Skeletal muscle satellite cell (primary cell): ENCODE measurements around the gene HSPA5.
"Not testable (repeated sequence)": the region's sequence is repeated elsewhere in the genome, so short reads cannot be mapped to it uniquely, and the experiment has no call there.

Source experiments
- H3K27me3 ChIP-seq: 2 replicates; pipeline ENCODE4 v1.7.0; 2013; ENCODE audit warnings: low read length; ENCODE audit not compliant: control insufficient read depth, insufficient read depth
- H3K36me3 ChIP-seq: 2 replicates; pipeline ENCODE4 v1.7.0; 2013; ENCODE audit warnings: mild to moderate bottlenecking, control low read depth, low read length; ENCODE audit not compliant: insufficient read depth
- H3K4me1 ChIP-seq: 2 replicates; pipeline ENCODE4 v1.7.0; 2013; ENCODE audit warnings: low read length; ENCODE audit not compliant: control insufficient read depth, insufficient read depth
- H3K4me2 ChIP-seq: 2 replicates; pipeline ENCODE4 v1.7.0; 2013; ENCODE audit warnings: mild to moderate bottlenecking, low read length
- H3K4me3 ChIP-seq: 2 replicates; pipeline ENCODE4 v1.7.0; 2013; ENCODE audit warnings: low read length
- H3K9ac ChIP-seq: 2 replicates; pipeline ENCODE4 v1.7.0; 2013; ENCODE audit warnings: mild to moderate bottlenecking, low read depth, low read length, moderate library complexity
- H3K9me3 ChIP-seq: replicated peaks from 2 replicates; pipeline ENCODE4 v1.7.0; 2013; ENCODE audit warnings: mild to moderate bottlenecking, control low read depth, low read length

HSPA5 gene

GRCh38 chr9:125218621-125219020, 22.5 kb downstream of the HSPA5 start:
- Histone ChIP-seq H3K4me3 (no peak overlapping the region), H3K9me3 (no peaks in the 10 kb centered on the region), H3K27me3 (no peaks in the 10 kb centered on the region), H3K4me2 (no peak overlapping the region), H3K4me1 (no peaks in the 10 kb centered on the region), H3K36me3 (peaks cover 19% of the 10 kb centered on the region), H3K9ac (no peak overlapping the region)

- peaks cover 26% of the 10 kb centered on the region for H3K36me3 ChIP-seq
- H3K9ac ChIP-seq: no peak overlapping the region
- no peaks in the 10 kb centered on the region for H3K9me3 ChIP-seq
- no peak overlapping the region for H3K4me2 ChIP-seq
- no peaks in the 10 kb centered on the region for H3K27me3 ChIP-seq
- H3K4me3 ChIP-seq: no peak overlapping the region
- no peaks in the 10 kb centered on the region for H3K4me1 ChIP-seq
Observed at GRCh38 chr9:125214186-125214585, 27.0 kb downstream of the HSPA5 start.

GRCh38 chr9:125204477-125204876, 36.7 kb downstream of the HSPA5 start:
- Histone ChIP-seq H3K4me2 (no peak overlapping the region), H3K27me3 (no peaks in the 10 kb centered on the region), H3K4me3 (no peak overlapping the region), H3K36me3 (peaks cover 22% of the 10 kb centered on the region), H3K9ac (no peak overlapping the region), H3K4me1 (peaks cover 8% of the 10 kb centered on the region), H3K9me3 (no peaks in the 10 kb centered on the region)

- H3K4me1 ChIP-seq: peaks cover 8% of the 10 kb centered on the region
Observed at GRCh38 chr9:125202846-125203618, 38.1 kb downstream of the HSPA5 start.

GRCh38 chr9:125200216-125201047, 40.7 kb downstream of the HSPA5 start, which contains the start of gene RABEPK:
Gene RABEPK, plus strand, starts transcription at chr9:125200542. Its CDS starts 2,472 bp downstream, at chr9:125203014.
- peak within 1 kb of the TSS; percentile 94 for H3K4me3 ChIP-seq
- peak within 1 kb of the TSS; percentile 93 for H3K4me2 ChIP-seq
- H3K4me1 ChIP-seq: peaks cover 8% of the 10 kb centered on the region
- peak within 1 kb of the TSS; percentile 90 for H3K9ac ChIP-seq
- no peaks in the 10 kb centered on the region for H3K9me3 ChIP-seq
- no peaks in the 10 kb centered on the region for H3K27me3 ChIP-seq
- peaks cover 8% of the 10 kb centered on the region for H3K36me3 ChIP-seq

More at GRCh38 chr9:125202846-125203618, 38.1 kb downstream of the HSPA5 start:
- Histone ChIP-seq H3K27me3 (no peaks in the 10 kb centered on the region), H3K36me3 (peaks cover 21% of the 10 kb centered on the region), H3K4me2 (no peak overlapping the region), H3K9me3 (no peaks in the 10 kb centered on the region), H3K4me3 (no peak overlapping the region), H3K9ac (no peak overlapping the region)

GRCh38 chr9:125195591-125195990, 45.6 kb downstream of the HSPA5 start:
- not testable (repeated sequence) for H3K36me3 ChIP-seq, H3K4me2 ChIP-seq, H3K4me1 ChIP-seq, H3K9ac ChIP-seq, H3K4me3 ChIP-seq, H3K9me3 ChIP-seq, H3K27me3 ChIP-seq

- H3K9ac ChIP-seq, H3K4me3 ChIP-seq, H3K36me3 ChIP-seq, H3K9me3 ChIP-seq, H3K4me2 ChIP-seq, H3K4me1 ChIP-seq, H3K27me3 ChIP-seq: not testable (repeated sequence)
Observed at GRCh38 chr9:125194466-125194865, 46.7 kb downstream of the HSPA5 start.

GRCh38 chr9:125190361-125190801, 50.8 kb downstream of the HSPA5 start:
- H3K4me2 ChIP-seq: peak overlapping the region; percentile 81
- peak overlapping the region; percentile 80 for H3K4me3 ChIP-seq
- H3K27me3 ChIP-seq: no peaks in the 10 kb centered on the region
- peaks cover 9% of the 10 kb centered on the region for H3K4me1 ChIP-seq
- H3K36me3 ChIP-seq: no peaks in the 10 kb centered on the region
- H3K9me3 ChIP-seq: no peaks in the 10 kb centered on the region
- peak overlapping the region; percentile 99 for H3K9ac ChIP-seq

GRCh38 chr9:125189361-125190289, 51.5 kb downstream of the HSPA5 start, which contains the start of gene PPP6C:
Gene PPP6C, minus strand, starts transcription at chr9:125189803. Its CDS starts 85 bp downstream, at chr9:125189718.
- Histone ChIP-seq H3K4me3 (peak within 1 kb of the TSS; percentile 80), H3K36me3 (no peaks in the 10 kb centered on the region), H3K4me2 (peak within 1 kb of the TSS; percentile 81), H3K4me1 (peaks cover 9% of the 10 kb centered on the region), H3K9ac (peak within 1 kb of the TSS; percentile 99), H3K9me3 (no peaks in the 10 kb centered on the region), H3K27me3 (no peaks in the 10 kb centered on the region)

- Histone ChIP-seq H3K4me2 (peak overlapping the region; percentile 81), H3K27me3 (no peaks in the 10 kb centered on the region), H3K4me3 (peak overlapping the region; percentile 80), H3K9me3 (no peaks in the 10 kb centered on the region), H3K4me1 (peaks cover 9% of the 10 kb centered on the region), H3K9ac (peak overlapping the region; percentile 99), H3K36me3 (no peaks in the 10 kb centered on the region)
Observed at GRCh38 chr9:125189011-125189360, 52.2 kb downstream of the HSPA5 start.
